NCI-H1105 treated with DMSO at 0.1 percent for 48 hours (cell line): ENCODE results near the gene PGLYRP1.

ENCODE experiments used
- DNase-seq: peaks from one replicate; lab custom pipeline; 2025; lab: John Stamatoyannopoulos, UW

The PGLYRP1 gene

GRCh38 chr19:46032597-46033025 lies 9.8 kb upstream of the PGLYRP1 start:
- no peak for DNase-seq

DNA sequence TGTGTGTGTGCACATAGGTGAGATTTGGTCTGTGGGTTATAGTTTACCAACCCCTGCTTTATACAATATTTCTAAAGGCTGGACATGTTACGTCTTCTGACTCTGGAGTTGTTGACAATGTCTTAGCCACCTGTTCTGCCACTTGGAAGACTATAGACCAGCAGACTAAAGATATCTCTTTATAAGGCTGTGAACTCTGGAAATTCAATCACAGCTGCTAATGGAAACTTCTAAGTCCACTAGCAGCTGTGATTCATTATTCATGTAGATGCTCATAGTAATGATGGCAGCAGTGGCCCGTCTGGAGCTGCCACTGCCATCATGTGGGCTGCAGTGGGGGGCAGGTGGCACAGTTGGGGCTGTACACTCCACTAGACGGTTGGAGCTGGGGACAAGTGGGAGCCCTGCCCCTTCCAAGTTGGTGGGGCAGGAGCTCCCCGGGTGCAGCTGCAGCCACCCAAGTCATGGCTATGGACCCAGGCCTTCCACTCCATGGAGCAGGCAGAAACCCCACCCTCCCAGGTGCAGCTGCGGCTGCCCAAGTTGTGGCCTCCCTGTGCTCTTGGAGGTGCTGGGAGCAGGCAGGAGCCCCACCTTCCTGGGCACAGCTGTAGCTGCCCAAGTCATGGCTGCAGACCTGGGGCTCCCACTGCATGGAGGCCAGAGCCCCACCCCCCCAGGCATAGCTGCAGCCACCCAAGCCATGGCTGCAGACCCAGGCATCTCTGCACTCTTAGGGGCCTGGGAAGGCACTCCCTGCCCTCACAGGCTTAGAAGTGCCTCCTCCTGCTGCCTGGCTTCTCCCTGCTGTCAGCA lies 9.1 kb upstream of the PGLYRP1 start:
- DNase-seq = no peak

GRCh38 chr19:46030812-46031550 lies 8.1 kb upstream of the PGLYRP1 start:
- no peak for DNase-seq

GRCh38 chr19:46025835-46026234 lies 3.0 kb upstream of the PGLYRP1 start:
- DNase-seq = no peak

- no peak for DNase-seq
These were observed 492 bp upstream of the PGLYRP1 start for GRCh38 chr19:46023311-46023779.

DNA sequence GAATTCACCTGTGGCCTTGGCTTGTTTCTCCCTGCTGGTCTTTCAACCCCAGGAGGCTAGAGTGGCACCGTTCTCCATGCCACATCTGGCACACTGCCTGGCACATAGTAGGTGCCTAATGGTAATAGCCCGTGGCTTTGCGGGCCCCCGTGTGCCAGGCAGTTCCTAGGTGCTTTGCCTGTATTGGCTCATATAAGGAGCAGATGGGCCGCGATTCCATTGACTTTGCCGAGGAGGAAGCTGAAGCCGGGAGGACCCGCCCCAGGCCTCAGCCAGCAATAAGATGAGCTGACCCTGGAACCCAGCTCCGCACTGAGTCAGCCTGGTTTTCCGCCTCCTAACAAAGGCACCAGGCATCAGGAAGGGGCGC lies 807 bp downstream of the PGLYRP1 start:
- DNase-seq = no peak

- no peak for DNase-seq
These were observed 1.3 kb downstream of the PGLYRP1 start for GRCh38 chr19:46021531-46022041.

DNA sequence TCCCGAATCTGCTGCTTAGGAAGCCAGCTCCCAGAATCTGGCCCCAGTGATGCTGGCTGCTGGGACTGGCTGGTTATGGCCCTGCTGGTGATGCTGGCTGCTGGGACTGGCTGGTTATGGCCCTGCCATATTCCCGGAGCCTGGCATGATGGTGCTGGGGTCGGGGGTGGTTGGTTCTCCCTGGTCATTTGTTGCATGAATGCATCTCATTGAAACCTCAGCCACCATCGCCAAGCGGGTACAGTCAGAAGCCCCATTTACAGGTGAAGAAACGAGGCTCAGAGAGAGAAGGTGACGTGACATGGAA lies 2.1 kb downstream of the PGLYRP1 start:
- no peak for DNase-seq

GRCh38 chr19:46019270-46019669 lies 3.6 kb downstream of the PGLYRP1 start:
- DNase-seq = no peak

GRCh38 chr19:46018729-46019251 lies 4.1 kb downstream of the PGLYRP1 start:
- no peak for DNase-seq

DNA sequence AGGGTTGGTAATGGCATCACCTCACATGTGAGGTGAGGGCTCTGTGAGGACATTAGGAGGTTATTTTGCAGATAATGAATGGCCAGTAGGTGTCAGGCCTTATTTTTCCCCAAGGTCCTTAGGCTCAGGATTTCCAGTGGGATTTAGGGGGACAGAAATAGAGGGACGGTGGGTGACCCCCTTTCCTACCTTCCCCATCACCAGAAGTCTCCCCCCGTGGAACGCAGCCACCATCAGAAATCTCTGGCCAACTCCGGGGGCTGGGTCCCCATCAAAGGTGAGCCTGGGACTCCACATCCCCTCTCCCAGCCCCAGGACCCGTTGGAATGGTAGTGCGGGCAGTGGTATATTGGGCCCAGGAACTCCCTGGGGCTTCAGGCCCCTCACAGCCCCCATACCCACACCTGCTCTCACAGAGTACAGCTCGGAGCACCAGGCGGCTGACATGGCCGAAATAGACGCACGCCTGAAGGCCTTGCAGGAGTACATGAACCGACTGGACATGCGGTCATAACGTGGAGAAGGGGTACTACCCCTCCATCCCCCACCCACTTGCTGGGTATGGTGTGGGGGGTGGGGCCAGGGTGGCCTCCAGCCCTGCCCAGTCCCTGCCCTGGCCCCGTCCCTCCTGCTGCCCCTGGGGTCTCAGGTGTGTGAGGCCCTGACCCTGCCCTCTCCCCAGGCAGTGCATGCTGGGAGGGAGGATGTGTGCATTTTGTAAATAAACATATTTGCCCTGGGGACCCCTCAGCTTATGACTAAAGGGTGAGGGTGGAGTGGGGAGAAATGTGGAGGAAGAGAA lies 4.8 kb downstream of the PGLYRP1 start:
- DNase-seq = no peak

DNA sequence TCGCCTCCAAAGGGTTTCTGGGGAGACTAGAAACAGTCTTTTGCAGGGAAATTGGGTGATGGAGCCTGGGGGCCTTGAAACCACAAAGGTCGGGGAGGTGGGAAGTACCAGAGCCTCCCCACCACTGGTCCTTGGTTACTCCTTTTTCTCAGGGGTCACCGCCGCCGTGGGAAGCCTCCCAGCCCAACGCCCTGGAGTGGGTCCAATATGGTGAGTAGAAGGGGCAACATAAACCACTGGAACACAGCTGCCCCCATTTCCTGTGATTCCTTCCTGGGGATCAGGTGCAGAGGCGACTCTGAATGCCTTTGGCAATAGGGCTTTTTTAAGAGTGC lies 5.8 kb downstream of the PGLYRP1 start:
- no peak for DNase-seq

DNA sequence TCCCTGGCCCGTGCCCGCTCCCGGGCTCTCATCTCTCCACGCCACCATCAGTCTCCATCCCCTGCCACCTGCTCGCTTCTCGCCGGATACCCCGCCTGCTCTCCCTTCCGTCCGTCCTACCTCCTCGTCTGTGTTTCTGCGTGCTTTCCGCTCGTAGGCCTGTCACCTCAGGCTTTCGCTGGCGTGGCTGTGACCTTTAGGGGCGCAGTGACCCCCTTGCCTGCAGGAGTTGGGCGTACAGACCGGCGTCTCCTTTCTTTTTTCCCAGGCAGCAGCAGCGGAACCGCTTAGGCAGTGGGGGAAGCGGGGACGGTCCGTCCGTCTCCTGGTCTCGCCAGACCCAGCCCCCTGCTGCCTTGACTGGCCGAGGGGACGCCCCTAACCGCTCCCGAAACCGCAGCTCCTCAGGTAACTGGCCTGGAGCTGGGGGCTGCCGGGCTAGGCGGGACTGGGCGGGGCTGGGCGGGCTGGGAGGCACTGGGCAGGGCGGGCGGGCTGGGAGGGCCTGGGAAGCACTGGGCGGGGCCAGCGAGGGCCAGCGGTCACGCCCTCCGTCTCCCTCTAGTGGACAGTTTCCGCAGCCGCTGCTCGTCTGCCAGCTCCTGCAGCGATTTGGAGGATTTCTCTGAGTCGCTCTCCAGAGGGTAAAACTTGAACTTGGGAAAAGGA lies 6.3 kb downstream of the PGLYRP1 start:
- DNase-seq = peak; percentile 79

DNA sequence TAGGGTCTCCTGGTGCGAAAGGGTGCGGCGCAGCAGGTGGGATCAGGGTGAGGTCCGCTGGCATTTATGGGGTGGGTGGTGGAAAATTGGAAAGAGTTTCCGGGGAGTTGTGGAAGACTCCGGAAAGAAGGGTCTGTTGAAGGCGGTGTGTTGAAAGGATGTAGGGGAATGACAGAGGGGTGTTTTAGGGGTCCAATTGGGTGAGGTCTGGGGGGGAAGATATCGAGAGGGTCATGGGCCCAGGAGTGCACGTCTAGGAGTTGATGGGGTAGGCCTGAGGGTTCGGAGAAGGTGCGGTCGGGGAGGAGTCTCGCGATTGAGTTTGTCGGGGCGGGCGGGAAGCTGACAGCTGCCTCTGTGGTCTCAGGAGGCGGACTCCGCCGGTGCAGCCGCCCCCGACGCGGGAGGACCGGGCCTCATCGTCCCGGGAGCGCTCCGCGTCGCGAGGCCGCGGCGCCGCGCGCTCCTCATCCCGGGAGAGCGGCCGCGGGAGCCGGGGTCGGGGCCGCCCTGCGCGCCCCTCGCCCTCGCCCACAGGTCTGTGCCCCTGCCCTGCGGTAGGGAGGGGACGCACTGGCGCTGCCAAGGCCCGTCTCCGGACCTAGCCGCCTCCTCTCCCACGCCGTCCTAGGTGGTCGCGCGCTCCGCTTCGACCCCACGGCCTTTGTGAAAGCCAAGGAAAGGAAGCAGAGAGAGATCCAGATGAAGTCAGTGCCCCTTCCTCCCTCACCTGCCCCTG lies 7.0 kb downstream of the PGLYRP1 start:
- DNase-seq = peak; percentile 36

- DNase-seq = peak; percentile 84
These were observed 7.7 kb downstream of the PGLYRP1 start for GRCh38 chr19:46014941-46015686.

DNA sequence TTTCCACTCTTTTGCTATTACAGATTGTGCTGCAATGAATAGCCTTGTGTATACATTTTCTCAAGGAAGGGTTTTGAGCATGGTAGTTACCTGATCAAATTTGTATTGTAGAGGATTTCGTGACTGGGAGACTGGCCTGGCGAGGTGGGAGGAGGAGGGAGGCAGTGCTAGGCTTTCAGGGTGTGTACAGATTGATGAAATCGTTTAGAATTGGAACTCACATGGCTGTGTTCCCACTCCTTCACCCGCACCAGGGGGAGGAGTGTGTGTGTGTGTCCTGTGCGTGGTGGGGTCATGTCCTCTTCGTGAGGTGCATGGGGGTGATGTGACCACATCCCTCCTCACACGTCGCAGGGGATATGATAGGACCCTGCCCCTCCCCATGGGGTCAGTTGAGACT lies 8.3 kb downstream of the PGLYRP1 start:
- no peak for DNase-seq

GRCh38 chr19:46009530-46010510 lies 13.0 kb downstream of the PGLYRP1 start:
- peak; percentile 62 for DNase-seq

GRCh38 chr19:46006411-46006810 lies 16.4 kb downstream of the PGLYRP1 start:
- DNase-seq = no peak

GRCh38 chr19:46002678-46003275 lies 20.1 kb downstream of the PGLYRP1 start:
- DNase-seq = no peak
